ENCODE measurements around the gene EVX2.

The EVX2 gene

DNA sequence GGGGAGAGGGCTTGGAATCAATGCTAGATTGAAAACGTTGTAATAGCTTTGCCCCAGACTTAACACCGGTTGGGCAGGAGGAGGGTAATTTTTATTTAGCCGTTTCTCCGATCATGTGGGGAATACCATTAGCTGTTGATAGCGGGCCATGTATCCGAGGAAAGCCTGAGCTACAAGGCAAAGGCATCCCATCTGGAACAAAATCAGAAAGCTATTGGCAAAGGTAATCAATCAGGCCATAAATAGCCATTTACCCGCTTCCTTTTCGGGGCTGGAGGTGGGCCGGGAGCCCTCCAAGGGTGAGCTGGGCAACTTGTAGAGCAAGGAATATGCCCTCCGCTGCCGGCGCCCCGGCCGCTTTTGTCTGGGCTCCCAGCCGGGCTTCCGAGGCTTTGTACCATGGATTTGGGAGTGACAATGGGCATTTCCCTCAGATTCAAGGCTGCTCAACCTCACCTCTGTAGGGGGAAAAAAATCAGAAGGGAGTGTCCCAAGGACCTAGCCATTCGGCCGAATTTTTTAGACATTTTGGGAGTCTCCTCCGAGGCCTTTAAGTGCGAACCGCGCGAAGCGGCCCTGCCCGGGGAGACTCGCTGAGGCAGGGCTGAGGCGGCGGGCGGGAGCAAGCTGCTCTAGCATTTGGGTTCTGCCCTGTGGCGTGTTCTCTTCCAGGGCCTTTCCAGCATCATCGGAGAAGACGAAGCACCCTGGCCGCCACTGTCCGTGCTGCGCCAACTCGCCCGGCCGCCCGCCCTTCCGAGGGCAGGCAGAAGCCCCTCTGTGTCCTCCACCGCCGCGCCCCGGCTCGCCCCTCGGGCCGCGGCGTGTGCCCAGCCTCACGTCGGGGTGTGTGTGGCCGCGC is 37.7 kb upstream of the EVX2 start:
- DNase-seq, result no peak

DNA sequence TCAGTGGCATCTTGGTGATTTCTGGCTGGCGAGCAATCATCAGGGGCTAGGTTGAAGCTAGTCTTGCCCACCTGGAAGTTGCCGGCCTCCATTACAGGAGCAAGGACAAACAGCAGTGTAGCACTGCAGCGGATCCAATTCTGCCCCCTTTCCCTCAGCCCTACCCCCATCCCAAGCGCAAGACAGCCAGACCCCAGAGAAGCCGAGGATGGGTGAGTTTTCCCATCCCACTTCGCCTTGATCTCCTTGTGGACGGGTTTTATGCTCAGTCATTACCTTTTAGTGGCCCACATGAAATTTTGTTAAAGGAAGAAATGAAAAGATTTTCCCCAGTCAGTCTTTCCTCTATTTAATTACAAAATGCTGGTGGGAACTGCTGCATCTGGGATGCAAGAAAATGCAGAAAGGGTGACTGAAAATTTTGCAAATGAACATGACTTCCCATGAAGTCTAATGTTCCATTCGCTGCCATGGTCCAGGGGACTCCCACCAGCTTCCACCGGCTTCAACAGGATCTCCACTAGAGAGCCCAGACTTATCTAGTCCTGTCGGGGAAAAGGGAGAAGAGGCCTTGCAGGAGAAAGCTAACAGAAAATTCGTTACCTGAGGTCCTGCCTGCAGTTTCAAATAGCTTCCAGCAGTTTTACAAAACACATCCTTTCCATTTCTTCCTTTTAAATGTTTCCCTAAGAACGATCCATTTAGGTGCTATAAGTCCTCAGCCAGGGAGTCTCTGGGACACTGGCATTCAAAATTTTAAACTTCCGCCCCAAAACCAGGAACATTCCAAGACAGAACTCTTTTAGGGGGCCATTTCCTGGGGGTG is 36.8 kb upstream of the EVX2 start:
- DNase-seq, result no peak

GRCh38 chr2:176118601-176119339 is 35.0 kb upstream of the EVX2 start:
- no peak for DNase-seq

DNA sequence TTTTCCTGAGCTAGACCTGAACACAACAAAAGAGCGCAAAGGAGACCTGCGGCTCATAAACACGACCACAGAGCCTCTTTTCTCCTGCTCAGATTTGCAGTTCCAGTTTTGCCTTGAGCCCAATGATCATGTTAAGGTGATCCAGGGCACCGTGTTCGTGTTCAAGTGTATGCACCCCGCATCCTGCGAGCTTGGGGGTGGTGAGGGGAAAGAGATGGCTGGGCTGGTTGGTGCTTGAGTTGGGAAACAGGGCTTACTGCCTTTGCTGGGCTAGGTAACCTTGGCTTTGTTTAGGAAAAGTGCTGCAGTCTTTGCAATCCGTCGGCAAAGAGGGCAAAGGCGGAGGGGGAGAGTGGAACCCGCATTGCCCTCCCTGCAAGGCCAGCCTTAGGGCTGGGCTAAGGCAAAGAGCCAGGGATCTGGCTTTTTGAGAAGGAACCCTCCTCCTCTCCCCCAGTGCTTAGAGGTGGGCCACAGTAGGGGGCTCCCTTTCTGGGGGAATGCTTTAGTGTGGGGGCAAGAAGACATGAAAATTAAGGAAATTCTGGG is 34.1 kb upstream of the EVX2 start:
- no peak for DNase-seq

GRCh38 chr2:176117162-176117822 is 33.5 kb upstream of the EVX2 start:
- no peak for DNase-seq

DNA sequence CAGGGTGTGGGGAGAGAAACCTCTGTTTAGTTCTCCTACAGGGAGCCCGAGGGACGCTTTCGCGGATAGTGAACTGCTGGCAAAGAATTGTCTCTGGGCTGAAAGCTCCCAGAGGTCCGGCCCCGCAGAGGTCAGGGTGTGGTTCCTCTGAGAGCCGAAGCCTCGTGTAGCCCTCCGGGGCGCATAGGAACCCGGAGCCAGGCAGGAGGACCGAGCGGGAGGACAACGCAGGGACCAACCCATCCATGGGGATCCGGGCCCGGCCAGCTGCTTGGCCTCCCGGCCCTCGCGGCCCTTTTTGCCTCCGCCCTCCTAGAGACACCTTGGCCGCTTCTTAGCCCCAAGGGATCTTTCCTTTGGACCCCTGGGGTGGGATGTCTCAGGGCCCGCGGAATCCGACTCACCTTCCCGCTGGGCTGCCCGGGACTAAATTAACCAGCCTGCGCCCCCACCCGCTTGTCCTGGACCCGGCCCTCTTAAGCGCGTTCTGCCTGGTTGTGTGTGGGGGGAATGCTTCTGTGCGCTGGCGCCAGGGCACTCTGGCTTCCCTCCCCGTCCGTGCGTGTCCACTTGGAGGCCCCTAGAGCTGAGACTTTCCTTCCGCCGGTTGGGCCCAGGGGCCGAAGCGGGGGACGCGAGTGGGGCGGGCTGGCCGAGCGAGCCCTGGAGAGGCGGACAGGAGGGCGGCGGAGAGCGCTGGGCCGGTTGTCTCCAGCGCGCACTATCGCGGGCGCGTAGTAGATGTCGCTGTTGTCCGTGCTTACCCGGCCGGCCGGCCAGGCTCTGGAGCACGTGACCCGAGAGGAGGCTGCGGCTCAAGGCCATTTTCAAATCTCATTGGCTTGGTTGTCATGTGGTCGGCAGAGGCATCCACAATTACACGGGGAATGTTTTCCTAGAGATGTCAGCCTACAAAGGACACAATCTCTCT is 32.4 kb upstream of the EVX2 start, which contains the start of gene HOXD10:
TSS of gene HOXD10 (plus strand) at position 896 of the 931 bp plus-strand sequence. CDS start 56 bp downstream, outside the sequence.
- DNase-seq, result no peak

DNA sequence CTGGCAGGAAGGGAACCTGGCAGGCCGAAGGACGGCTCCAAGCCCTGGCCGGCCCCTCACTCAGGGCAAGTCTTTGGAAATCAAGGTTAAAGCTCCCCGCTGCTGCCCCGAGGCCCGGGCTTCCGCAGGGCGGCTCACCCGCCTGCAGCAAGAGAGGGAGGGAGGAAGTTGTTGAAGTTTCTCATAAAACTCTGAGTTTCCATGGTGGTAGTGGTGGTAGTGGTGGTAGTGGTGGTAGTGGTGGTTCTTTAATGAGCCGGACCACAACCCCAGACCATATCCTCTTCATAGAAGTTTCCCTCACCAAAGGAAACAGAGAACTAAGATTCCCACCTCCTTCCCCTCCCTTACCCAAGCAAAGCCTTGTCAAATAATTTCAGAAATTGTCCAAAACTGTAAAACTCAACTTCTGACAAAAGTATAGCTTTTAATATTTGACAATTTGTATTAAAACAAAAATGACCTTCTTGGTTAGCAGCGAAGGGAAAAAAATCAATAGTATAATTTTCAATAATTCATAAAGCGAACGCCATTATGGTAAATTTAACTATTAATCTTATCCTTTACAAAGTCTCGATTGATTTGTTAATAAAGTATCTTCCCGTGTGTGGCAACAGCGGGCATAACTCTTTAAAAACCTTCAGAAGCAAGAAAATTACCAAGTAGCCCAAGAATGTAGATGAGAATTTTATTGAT is 31.3 kb upstream of the EVX2 start:
- no peak for DNase-seq

GRCh38 chr2:176114120-176114929 is 30.6 kb upstream of the EVX2 start:
- DNase-seq, result no peak

DNA sequence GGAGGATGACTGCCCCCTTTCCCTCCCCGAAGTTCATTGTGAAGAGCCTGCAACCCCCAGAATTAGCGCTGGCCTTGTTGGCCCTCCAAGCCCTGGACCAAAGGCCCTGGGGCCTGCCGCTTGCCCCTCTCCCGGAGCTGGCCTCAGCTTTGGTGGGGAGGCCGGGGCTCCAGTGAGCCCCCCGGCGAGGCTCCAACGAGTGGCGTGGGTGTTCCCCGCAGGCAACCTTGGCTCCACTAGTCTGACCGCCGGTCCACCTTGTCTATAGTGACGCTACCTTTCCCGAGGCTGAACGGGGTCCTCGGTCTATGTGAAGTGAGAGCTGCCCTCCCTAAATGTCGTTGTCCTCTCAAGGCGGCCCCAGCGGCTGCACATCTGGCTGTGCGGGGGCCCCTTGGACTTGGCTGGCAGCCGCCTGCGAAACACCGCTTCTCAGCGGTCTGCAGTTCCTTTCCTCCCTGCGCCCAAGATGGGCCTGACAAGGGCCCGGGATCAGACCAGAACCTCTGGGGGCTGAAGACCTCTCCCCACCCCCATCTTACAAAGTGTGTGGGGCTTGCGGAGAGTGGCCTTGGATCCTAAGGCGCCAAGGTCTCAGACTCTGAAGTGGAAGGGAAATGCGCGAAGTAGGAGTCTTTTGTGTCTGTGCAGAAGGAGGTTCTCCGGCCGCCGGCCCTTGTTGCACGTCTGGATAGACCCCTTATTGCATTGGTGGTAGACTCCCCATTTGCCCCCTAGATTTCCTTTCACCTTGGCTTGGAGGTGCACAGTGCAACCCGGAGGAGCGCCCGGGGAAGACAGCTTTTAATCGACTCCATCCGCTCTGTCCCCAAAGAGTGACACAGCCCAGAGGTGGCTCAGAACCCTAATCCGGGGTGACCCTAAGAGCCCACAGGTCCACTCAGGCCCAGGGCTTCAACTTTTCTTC is 28.9 kb upstream of the EVX2 start:
- no peak for DNase-seq

GRCh38 chr2:176111846-176112374 is 28.1 kb upstream of the EVX2 start:
- DNase-seq, result no peak

GRCh38 chr2:176111309-176111663 is 27.5 kb upstream of the EVX2 start:
- DNase-seq, result no peak

- no peak for DNase-seq
These were observed 26.9 kb upstream of the EVX2 start for GRCh38 chr2:176110415-176111308.

DNA sequence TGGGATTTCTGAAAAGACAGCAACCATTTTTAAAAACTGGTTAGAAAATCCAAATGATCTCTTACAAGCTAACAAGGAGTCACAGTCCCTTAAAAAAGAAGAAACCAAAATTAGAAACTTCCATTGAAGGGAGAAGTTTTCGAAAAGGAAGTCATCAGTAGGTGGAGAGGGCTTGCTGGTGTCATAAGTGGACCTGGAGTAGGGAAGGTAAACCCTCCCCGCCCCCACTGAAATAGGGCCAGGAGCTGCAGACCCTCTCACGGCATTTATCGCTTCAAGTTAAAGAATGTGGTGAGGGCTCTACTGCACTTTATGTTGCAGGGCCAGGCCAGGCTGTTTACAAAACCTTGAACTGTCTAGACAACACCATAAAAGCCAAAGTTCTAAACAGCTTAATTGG is 26.2 kb upstream of the EVX2 start:
- DNase-seq, result no peak

GRCh38 chr2:176109192-176109901 is 25.6 kb upstream of the EVX2 start:
- no peak for DNase-seq

- no peak for DNase-seq
These were observed 24.0 kb upstream of the EVX2 start for GRCh38 chr2:176107731-176108181.

Measured in cortex of kidney (tissue), 1 donor.